NCI-H1436 treated with DMSO at 0.1 percent for 48 hours (cell line): ENCODE measurements around the gene RBMS1.
"Not testable (repeated sequence)": the region's sequence is repeated elsewhere in the genome, so short reads cannot be mapped to it uniquely, and the experiment has no call there.

ENCODE experiments used
- DNase-seq: peaks from one replicate; lab custom pipeline; 2025; lab: John Stamatoyannopoulos, UW

RBMS1 gene

GRCh38 chr2:160469621-160470204 is 23.9 kb downstream of the RBMS1 start:
- DNase-seq, result no peak

DNA sequence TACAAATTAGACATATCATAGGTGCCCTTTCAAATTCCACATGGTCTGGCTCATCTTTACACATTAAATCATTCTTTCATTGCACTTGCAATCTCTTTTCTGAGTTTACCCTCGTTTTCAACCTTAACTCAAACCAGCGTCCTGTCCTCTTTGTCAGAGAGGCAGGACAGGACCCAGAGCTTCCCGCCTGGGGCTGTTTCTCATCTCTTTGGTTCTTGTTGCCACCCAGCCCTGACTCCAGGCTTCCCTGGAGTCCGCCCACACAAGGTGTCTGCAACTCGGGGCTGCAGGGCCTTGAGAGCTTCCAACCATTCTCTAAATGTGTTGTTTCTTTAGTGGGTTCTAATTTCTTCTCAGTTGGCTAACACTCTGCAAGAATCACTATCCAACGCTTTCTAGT is 24.4 kb downstream of the RBMS1 start:
- DNase-seq, result no peak

DNA sequence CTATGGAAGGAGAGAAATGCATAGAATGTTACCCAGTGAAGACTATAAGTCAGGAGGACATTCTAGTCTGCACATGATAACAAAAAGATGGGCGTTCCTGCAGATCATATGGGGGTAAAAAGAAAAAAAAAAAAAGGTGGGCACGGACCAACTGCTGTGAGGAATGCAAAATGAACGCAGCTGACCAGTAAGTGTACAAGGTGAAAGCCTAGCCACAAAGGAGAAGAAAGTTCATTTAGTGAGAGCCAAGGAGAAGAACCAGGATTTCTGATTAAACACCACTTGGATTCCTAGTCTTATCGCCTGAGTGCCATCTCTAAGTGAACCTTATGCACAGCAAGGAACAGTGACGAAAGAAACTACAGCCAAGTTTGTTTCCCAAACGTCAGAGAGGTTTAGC is 26.5 kb downstream of the RBMS1 start:
- no peak for DNase-seq

- DNase-seq, result no peak
Observed at GRCh38 chr2:160465406-160465805, 28.2 kb downstream of the RBMS1 start.

DNA sequence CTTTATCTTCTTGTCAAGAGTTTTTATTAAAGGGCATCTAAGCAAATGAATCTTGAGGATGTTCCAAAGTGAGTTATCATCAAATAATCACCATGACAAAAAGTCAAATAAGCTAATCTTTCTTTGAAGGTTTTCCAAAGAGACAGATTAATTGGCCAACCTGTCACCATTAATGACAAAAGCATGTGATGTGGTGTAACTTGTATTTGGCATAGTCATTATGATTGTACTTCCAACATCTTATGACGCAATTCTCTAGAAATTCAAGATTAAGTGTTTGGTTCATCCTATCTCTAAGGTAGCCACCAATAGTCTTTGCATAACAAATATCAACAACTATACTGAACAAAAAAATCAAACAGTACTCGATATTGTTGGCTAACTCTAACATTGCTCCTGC is 28.6 kb downstream of the RBMS1 start:
- DNase-seq, result no peak

DNA sequence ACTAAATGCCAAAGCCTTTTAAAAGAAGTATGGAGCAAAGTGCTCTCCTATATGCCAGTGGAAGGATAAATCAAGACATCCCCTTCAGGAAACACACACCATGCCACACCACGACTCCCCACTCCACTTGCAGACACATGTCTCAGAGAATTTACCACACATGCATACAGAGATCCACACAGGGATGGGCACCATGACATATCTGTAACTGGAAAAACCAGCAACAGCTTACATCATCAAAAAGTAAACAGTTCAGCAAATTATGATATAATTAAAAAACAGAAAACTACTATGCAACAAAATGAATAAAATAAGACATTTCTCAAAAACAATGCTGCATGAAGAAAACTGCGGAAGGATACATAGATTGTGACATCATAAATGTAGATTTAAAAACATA is 29.6 kb downstream of the RBMS1 start:
- DNase-seq, result no peak

DNA sequence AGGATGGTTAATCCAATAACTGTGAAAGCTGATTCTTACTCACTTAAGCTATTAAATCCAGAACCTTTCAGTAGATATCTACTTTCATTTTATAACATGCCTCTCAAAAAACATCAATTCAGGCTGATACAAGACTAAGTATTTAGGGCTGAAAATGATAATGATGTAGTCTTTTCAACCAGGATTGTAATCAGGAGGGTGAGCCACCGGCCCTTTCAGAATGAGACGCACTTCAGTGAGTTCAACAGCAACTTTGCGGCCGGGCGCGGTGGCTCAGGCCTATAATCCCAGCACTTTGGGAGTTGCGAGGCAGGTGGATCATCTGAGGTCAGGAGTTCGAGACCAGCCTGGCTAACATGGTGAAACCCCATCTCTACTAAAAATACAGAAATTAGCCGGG is 30.4 kb downstream of the RBMS1 start:
- no peak for DNase-seq

- no peak for DNase-seq
Observed at GRCh38 chr2:160460333-160460731, 33.3 kb downstream of the RBMS1 start.

DNA sequence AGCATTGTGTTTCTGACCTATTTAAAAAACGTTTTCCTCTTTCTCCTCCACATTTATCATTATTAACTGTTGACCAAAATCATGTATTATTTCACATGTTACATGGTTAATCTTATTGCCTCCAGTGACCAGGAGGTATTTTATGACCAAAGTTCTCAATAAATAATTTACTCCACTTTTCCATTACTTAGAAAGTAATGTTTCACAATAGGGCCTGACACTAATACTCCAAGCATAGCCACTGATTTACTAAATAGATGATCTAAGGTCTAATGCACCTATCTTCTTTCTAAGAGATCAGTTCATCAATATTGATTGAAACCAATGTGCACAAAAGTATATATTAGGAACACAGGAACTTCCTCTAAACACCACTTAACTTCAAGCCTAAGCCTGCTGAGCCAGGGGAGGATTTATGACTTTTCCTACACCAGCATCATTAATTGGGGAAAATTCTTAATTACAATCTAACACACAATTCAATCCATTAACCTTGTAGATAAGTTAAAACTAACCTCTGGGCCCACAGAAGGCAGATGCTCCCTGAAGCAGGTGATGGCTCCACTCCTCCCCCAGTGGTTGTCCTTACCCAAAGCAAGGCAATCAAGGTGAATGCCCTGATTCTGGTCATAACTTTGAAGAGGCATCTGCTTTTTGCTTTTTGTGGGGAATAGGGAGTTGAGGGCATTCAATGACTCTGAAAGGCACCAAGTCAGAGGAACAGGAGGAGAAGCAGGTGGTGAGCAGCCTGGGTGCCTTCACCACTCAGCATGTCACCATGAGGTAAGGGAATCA is 33.9 kb downstream of the RBMS1 start:
- no peak for DNase-seq

DNA sequence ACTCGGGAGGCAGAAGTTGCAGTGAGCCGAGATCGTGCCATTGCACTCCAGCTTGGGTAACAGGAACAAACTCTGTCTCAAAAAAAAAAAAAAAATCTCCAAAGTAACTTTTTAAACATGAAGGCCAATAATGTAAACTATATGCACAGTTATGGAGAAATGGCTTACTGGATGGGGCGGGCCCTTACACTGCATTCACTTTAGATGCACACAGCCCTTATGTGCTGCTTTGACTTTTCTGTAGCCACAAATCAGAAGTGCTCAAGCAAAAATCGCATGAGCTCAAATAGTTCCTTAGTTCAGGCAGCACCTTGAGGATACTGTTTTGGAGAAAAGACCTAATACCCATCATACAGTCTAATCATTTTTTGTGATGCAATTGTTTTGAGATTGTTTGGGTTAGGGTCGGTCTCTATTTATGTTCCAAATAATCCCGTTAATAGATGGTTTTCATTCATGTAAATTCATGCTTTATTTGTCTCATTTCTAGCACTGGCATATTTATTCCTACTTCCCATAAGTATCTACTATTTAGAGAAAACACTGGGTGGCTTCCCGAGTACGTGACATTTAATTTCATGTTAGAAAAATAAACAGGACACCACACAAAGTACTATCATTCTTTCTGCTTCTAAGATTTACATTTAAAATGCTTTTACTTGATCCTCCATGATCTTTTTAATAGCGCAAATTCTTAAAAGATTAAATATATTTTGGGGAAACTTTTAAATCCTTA is 34.7 kb downstream of the RBMS1 start:
- DNase-seq, result no peak

GRCh38 chr2:160457588-160457987 is 36.0 kb downstream of the RBMS1 start:
- DNase-seq, result no peak

DNA sequence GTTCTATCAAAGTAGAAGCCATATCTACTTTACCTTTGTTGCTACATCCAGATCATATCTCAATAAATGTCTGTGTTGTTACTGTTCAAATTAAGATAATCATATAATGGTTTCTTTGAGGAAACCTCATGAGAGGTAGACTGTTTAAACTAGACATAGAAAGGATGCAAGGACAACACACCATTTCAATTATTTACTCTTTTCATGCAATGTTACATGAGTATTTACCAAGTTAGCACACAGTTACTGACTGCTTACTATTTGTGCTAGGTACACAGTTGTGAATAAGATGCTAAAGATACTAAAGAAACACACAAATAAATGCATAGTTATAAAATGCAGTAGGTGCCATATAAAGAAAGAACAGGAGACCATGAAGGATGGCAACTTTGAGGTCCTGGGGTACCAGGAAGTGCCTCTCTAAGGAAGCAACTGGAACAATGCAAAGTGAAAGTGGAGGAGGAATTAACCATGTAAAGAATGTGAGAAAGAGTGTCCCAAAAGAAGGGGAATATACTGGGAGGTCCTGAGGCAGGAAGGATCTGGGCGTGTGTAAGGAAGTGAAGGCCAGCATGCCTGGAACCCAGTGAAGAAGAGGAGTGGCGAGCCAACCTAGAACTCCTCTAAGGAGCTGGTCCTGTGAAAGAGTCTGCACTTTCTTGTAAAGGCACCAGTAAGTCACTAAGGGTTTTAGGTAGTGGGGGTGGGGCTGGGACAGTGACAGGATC is 39.4 kb downstream of the RBMS1 start:
- no peak for DNase-seq

- no peak for DNase-seq
Observed at GRCh38 chr2:160453111-160453820, 40.3 kb downstream of the RBMS1 start.

DNA sequence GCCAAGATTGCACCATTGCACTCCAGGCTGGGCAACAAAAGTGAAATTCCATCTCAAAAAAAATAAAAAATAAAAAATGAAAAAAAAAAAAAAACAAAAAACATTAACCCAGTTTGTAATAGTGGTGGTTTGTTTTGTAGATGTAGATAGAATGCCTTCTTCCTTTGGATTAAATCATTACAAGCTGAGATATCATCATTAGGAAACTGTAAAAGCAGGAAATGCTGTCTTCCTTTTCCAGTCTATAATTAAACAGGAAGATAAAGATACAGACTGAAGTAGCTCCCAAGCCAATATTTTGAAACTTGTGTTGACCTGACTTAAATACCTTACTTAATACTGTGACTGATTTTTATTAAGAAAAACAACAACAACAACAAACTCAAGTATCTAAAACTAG is 43.1 kb downstream of the RBMS1 start:
- no peak for DNase-seq

GRCh38 chr2:160448821-160449220 is 44.8 kb downstream of the RBMS1 start:
- DNase-seq, result not testable (repeated sequence)

- no peak for DNase-seq
Observed at GRCh38 chr2:160445673-160446072, 47.9 kb downstream of the RBMS1 start.

DNA sequence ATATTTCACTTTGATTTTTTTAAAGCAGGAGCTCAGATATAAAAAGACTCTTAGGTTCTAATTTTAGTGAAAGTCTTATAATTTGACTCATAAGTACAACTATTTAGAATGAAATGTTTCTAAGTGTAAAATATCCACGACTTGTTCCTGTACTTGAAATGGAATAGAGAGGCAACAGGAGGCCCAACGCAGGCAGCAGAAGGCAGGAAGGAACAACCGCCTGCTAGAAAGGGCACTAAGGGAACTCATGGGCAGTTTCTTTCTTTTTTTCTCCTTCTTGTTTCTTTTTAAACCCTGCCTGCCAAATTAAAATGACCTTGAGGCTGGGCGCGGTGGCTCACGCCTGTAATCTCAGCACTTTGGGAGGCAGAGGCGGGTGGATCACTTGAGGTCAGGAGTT is 51.0 kb downstream of the RBMS1 start:
- DNase-seq, result no peak

DNA sequence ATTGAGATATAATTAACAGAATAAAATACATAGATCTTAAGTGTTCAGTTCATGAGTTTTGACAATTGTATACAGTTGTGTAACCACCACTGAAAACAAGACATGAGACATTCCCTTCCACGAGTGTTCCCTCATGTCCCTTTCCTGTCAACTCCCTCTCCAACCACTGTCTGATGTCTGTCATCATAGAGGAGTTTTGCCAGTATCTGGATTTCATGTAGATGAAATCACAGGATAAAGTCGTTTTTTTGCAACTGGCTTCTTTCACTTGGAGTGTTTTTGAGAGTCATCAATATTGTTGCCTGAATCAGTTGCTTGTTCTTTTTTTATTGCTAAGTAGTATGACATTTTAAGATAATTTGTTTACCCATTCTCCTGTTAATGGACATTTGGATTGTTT is 52.7 kb downstream of the RBMS1 start:
- DNase-seq, result no peak

- DNase-seq, result not testable (repeated sequence)
Observed at GRCh38 chr2:160439038-160439437, 54.6 kb downstream of the RBMS1 start.

DNA sequence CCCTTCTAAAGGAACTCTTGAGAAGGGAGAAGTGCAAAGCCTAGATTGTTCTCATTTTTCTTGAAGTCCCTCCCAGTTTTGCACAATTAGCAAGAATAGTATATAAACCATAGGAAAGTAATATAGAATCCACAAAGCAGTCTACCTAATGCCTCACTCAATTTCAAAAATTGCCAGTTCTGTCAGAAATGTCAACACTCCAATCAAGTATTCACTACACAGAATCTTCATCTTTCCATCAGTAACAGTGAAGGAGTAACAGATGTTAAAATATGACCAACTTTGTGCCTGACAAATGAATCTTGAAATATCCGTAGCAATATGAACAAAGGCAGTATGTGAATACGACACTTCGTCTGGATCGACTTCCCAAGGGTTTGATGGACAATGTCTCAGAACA is 56.3 kb downstream of the RBMS1 start:
- DNase-seq, result no peak

DNA sequence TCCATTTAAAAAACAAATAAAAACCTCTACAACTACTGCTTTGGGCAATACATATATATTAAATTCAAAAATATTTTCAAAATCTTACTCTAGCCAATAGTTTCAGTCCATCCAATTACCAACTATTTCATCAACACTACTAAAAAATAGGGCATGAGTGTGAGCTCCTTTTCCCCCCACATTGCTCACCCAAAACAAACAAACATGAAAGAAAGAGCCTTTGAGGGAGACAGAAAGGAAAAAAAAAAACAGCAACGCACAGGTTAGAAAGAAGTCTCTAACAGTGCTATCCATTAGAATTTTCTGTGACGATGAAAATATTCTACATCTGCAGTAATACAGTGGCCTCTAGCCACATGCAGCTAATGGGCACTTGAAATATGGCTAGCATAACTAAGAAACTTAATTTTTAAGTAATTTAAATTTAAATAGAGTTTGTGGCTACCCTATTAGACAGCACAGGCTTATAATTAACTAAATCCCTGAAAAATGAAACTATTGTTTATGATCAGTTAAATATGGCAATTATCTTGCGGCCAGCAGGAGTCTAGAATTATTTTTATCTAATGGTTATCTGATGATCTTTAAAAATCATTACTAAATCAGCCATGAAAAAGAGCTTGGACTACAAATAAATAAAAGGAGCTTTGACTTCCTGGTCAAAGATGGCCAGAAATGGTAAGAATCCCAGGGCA is 59.2 kb downstream of the RBMS1 start:
- DNase-seq, result no peak
